OCI-M2 (cell line): ENCODE measurements around the gene SAE1.
"Not testable (repeated sequence)": the region's sequence is repeated elsewhere in the genome, so short reads cannot be mapped to it uniquely, and the experiment has no call there.

Source experiments
- DNase-seq: peaks from one replicate; lab custom pipeline; 2025; ENCODE audit not compliant: unreplicated experiment; lab: John Stamatoyannopoulos, UW

SAE1 gene

GRCh38 chr19:47125669-47125938, 5.0 kb upstream of the SAE1 start:
- no peak for DNase-seq

- DNase-seq = no peak
Measured at GRCh38 chr19:47129579-47129978, 1.1 kb upstream of the SAE1 start.

GRCh38 chr19:47130120-47130588, 481 bp upstream of the SAE1 start:
- no peak for DNase-seq

GRCh38 chr19:47132194-47132852, 1.7 kb downstream of the SAE1 start:
- DNase-seq = no peak

GRCh38 chr19:47133021-47133471, 2.4 kb downstream of the SAE1 start:
- DNase-seq = no peak

- DNase-seq = no peak
Measured at GRCh38 chr19:47134545-47134944, 3.9 kb downstream of the SAE1 start.

- no peak for DNase-seq
Measured at GRCh38 chr19:47135156-47135555, 4.5 kb downstream of the SAE1 start.

- not testable (repeated sequence) for DNase-seq
Measured at GRCh38 chr19:47141252-47141651, 10.6 kb downstream of the SAE1 start.

GRCh38 chr19:47141695-47142094, 11.1 kb downstream of the SAE1 start:
- DNase-seq = no peak

GRCh38 chr19:47142779-47143178, 12.1 kb downstream of the SAE1 start:
- DNase-seq = no peak

- no peak for DNase-seq
Measured at GRCh38 chr19:47143322-47144073, 12.9 kb downstream of the SAE1 start.

- no peak for DNase-seq
Measured at GRCh38 chr19:47144630-47145029, 14.0 kb downstream of the SAE1 start.

GRCh38 chr19:47145639-47146486, 15.2 kb downstream of the SAE1 start:
- no peak for DNase-seq

- no peak for DNase-seq
Measured at GRCh38 chr19:47146920-47147319, 16.3 kb downstream of the SAE1 start.

GRCh38 chr19:47151627-47152026, 21.0 kb downstream of the SAE1 start:
- DNase-seq = no peak

- DNase-seq = no peak
Measured at GRCh38 chr19:47152205-47152604, 21.6 kb downstream of the SAE1 start.

GRCh38 chr19:47152632-47153031, 22.0 kb downstream of the SAE1 start:
- no peak for DNase-seq

GRCh38 chr19:47153266-47153665, 22.6 kb downstream of the SAE1 start:
- no peak for DNase-seq

- no peak for DNase-seq
Measured at GRCh38 chr19:47155148-47155547, 24.5 kb downstream of the SAE1 start.

- no peak for DNase-seq
Measured at GRCh38 chr19:47156861-47157430, 26.3 kb downstream of the SAE1 start.
